Endothelial cell of umbilical vein (primary cell): ENCODE results near the gene REPIN1. TPM values are rescaled to one million over a fixed set of nuclear protein-coding genes. Genes with fewer than 3 reads are reported as not detected.

Source experiments
- BruUV-seq: library from RNA; stranded (reverse); fragments of 400-500 nt; replicated peaks from 2 replicates; lab custom pipeline; 2021; lab: Mats Ljungman, UMichigan
- CTCF ChIA-PET: fragments of 300-600, 350-600 bp; sonication (Branson Sonifier 250); formaldehyde crosslinking; loops from one replicate; lab custom pipeline; 2021; ENCODE audit warnings: antibody characterized with exemption, inconsistent platforms; lab: Charles Lee
- POLR2A ChIA-PET: fragments of 300-600, 350-600 bp; sonication (Branson Sonifier 250); formaldehyde crosslinking; loops from one replicate; lab custom pipeline; 2021; ENCODE audit warnings: antibody characterized with exemption, inconsistent platforms; lab: Charles Lee
- DNase-seq: peaks from one replicate; pipeline ENCODE4 v3.0.0-alpha.2; 2011; ENCODE audit warnings: low read depth, low spot score
- FAIRE-seq: peaks from 2 replicates; lab custom pipeline; 2011; peaks lifted over from hg19 to GRCh38; lab: Jason Lieb, UNC
- H2AFZ ChIP-seq: 2 replicates; pipeline ENCODE4 v1.6.0; 2012; ENCODE audit warnings: low read depth, low read length, control low read depth, inconsistent platforms
- H3K27ac ChIP-seq: 2 replicates; pipeline ENCODE4 v1.5.1; 2011; ENCODE audit warnings: low read depth, mild to moderate bottlenecking, control low read depth, low read length, moderate library complexity; ENCODE audit not compliant: insufficient read depth
- H3K27me3 ChIP-seq, 2 experiments: 2 replicates each; pipeline versions ENCODE4 v1.6.0 to v1.6.1; 2011; ENCODE audit warnings: low read length in 2 of 2, mixed read lengths in 1 of 2; ENCODE audit not compliant: control insufficient read depth in 2 of 2, insufficient read depth in 2 of 2
- H3K36me3 ChIP-seq, 2 experiments: 2 replicates in 1 of 2; 3 replicates in 1 of 2; pipeline ENCODE4 v1.5.1; 2011; ENCODE audit warnings: low read length in 2 of 2, mild to moderate bottlenecking in 1 of 2, moderate library complexity in 1 of 2; ENCODE audit not compliant: control insufficient read depth in 2 of 2, insufficient read depth in 2 of 2; ENCODE audit errors: extremely low read depth in 1 of 2
- H3K4me1 ChIP-seq: 3 replicates; pipeline ENCODE4 v1.5.1; 2011; ENCODE audit warnings: mild to moderate bottlenecking, low read length; ENCODE audit not compliant: control insufficient read depth, insufficient read depth; ENCODE audit errors: extremely low read depth
- H3K4me2 ChIP-seq: 2 replicates; pipeline ENCODE4 v1.6.1; 2011; ENCODE audit warnings: low read length, control low read depth, mixed read lengths; ENCODE audit not compliant: insufficient read depth
- H3K4me3 ChIP-seq, 3 experiments: fragments of 200-600 bp in 1 of 3; sonication (generic), shearing (Covaris generic) in 1 of 3; replicated peaks in 1 of 3; 2 replicates each; pipeline ENCODE4 v1.5.1; 2011 to 2016; ENCODE audit warnings: control low read depth in 3 of 3, low read length in 3 of 3, mild to moderate bottlenecking in 2 of 3, inconsistent platforms in 1 of 3, low read depth in 1 of 3, moderate library complexity in 1 of 3; ENCODE audit not compliant: insufficient read depth in 1 of 3
- H3K79me2 ChIP-seq: 2 replicates; pipeline ENCODE4 v1.6.0; 2012; ENCODE audit warnings: low read length, inconsistent platforms; ENCODE audit not compliant: control insufficient read depth, insufficient read depth
- H3K9ac ChIP-seq: replicated peaks from 2 replicates; pipeline ENCODE3; 2011; ENCODE audit warnings: low read length, control low read depth; ENCODE audit not compliant: insufficient read depth; ENCODE audit errors: extremely low read depth
- H3K9me1 ChIP-seq: replicated peaks from 3 replicates; pipeline ENCODE4 v1.6.0; 2011; ENCODE audit warnings: mild to moderate bottlenecking, low read length; ENCODE audit not compliant: control insufficient read depth, insufficient read depth; ENCODE audit errors: extremely low read depth
- H3K9me3 ChIP-seq: replicated peaks from 2 replicates; pipeline ENCODE4 v1.5.1; 2012; ENCODE audit warnings: low read length, inconsistent platforms; ENCODE audit not compliant: control insufficient read depth, insufficient read depth
- H4K20me1 ChIP-seq: replicated peaks from 2 replicates; pipeline ENCODE3; 2011; ENCODE audit warnings: mild to moderate bottlenecking, low read length; ENCODE audit not compliant: control insufficient read depth, insufficient read depth; ENCODE audit errors: extremely low read depth
- CTCF ChIP-seq, 2 donors: IDR thresholded peaks; 1 replicate in 1 of 2; 2 replicates in 1 of 2; pipeline ENCODE4 v1.5.1; 2011; ENCODE audit warnings: low read length in 2 of 2, mild to moderate bottlenecking in 2 of 2, moderate library complexity in 2 of 2, control low read depth in 1 of 2, inconsistent platforms in 1 of 2, low read depth in 1 of 2; ENCODE audit not compliant: insufficient read depth in 1 of 2; ENCODE audit errors: extremely low read depth in 1 of 2
- EZH2 ChIP-seq: IDR thresholded peaks from 2 replicates; pipeline ENCODE4 v1.6.1; 2012; ENCODE audit warnings: borderline replicate concordance, low read depth, mild to moderate bottlenecking, moderate library complexity, low read length, inconsistent platforms; ENCODE audit not compliant: severe bottlenecking
- FOS ChIP-seq: IDR thresholded peaks from 2 replicates; pipeline ENCODE4 v1.6.1; 2011; ENCODE audit warnings: mild to moderate bottlenecking, low read length, moderate library complexity, borderline replicate concordance; ENCODE audit not compliant: insufficient read depth
- GATA2 ChIP-seq: IDR thresholded peaks from 2 replicates; pipeline ENCODE4 v1.7.0; 2011; ENCODE audit warnings: low read depth, mild to moderate bottlenecking, moderate library complexity, mixed read lengths, low read length; ENCODE audit not compliant: insufficient read length, insufficient read depth
- JUN ChIP-seq: IDR thresholded peaks from 2 replicates; pipeline ENCODE4 v1.6.1; 2011; ENCODE audit warnings: borderline replicate concordance, low read depth; ENCODE audit not compliant: insufficient read length, insufficient read depth
- MAX ChIP-seq: IDR thresholded peaks from 2 replicates; pipeline ENCODE4 v1.6.1; 2011; ENCODE audit not compliant: insufficient read depth, insufficient read length
- MYC ChIP-seq: IDR thresholded peaks from one replicate; pipeline ENCODE4 v1.6.1; 2011; ENCODE audit warnings: mild to moderate bottlenecking, low read depth, low read length
- POLR2A ChIP-seq: IDR thresholded peaks from 2 replicates; pipeline ENCODE4 v1.6.1; 2012; ENCODE audit warnings: low read depth, mild to moderate bottlenecking, control low read depth, low read length
- POLR2AphosphoS5 ChIP-seq: IDR thresholded peaks from 2 replicates; pipeline ENCODE4 v1.6.1; 2012; ENCODE audit warnings: low read depth, mild to moderate bottlenecking, control low read depth, low read length, moderate library complexity; ENCODE audit not compliant: insufficient read depth
- dilution Hi-C: fragments of 300-500 bp; cut with MboI; formaldehyde crosslinking; loops from one replicate; pipeline ENCODE4 v1.15.0; 2019; ENCODE audit warnings: low sequenced_read_pairs; ENCODE audit not compliant: extremely low pct_ligation_motif_present
- intact Hi-C: fragments of 100-400 bp; cut with micrococcal nuclease; formaldehyde crosslinking; loops from one replicate; pipeline ENCODE4 v1.10.0; 2022
- polyA plus RNA-seq, 4 experiments: library from polyadenylated mRNA; depleted of rRNA in 3 of 4; stranded (reverse) in 3 of 4; unstranded in 1 of 4; fragments of >200 nt; gene quantifications; 2 replicates each; pipeline versions ENCODE4 v1.2.1 to v1.2.3, GENCODE V29; 2011 to 2012; ENCODE audit warnings: missing spikeins in 1 of 4
- total RNA-seq: library from RNA; stranded (reverse); gene quantifications from 2 replicates; pipeline ENCODE4 v1.2.3, GENCODE V29; 2021

The REPIN1 gene
- total and polyA plus RNA-seq, 2 donors (not counting 3 experiments of a cell fraction or from before 2014, with no cell fraction given) = 108 to 140 TPM

- H3K27ac ChIP-seq = no peak overlapping the region
- no peaks in the 10 kb centered on the region for H3K9me1 ChIP-seq
- no peak overlapping the region for H2AFZ ChIP-seq
- dilution Hi-C loops (no loop called here), intact Hi-C loops (loop anchor here (1.0 to 5.0 kb wide), 3 partner anchors 39 to 626 kb away; partner anchors contain the start of genes GIMAP6 and NOS3)
- no peak overlapping the region for H3K4me2 ChIP-seq
- DNase-seq (no peak), FAIRE-seq (peak; percentile 18)
- ChIA-PET CTCF (interaction anchor here (0.8 to 1.8 kb wide), 4 partner anchors 9 to 12 kb away, joined by 3 to 8 read pairs (median 4); no protein-coding TSS in a partner anchor), POLR2A (no interaction called here)
- peaks cover 21% of the 10 kb centered on the region for H3K79me2 ChIP-seq
- no peaks in the 10 kb centered on the region for H4K20me1 ChIP-seq
- no TSS peak for BruUV-seq
- H3K4me1 ChIP-seq = peaks cover 25% of the 10 kb centered on the region
- H3K9me3 ChIP-seq = no peaks in the 10 kb centered on the region
- peaks cover 3 to 6% of the 10 kb centered on the region in 2 experiments for H3K36me3 ChIP-seq
- no peaks in the 10 kb centered on the region for H3K27me3 ChIP-seq
- no peak overlapping the region for H3K4me3 ChIP-seq
- TF ChIP-seq MAX (no peak), FOS (no peak), GATA2 (no peak), EZH2 (no peak), CTCF (IDR thresholded peaks at IDR 0.05; ENCODE audit: extremely low read depth in 1 of 2, insufficient read depth in 1 of 2, low read depth in 1 of 2, low read length in 2 of 2) (no peak), POLR2AphosphoS5 (no peak), POLR2A (no peak), JUN (no peak), MYC (no peak)
- H3K9ac ChIP-seq = no peak overlapping the region
Measured at GRCh38 chr7:150365673-150366398, 2.8 kb upstream of the REPIN1 start.
